ENCODE results near the gene ALPL. TPM values are rescaled to one million over a fixed set of nuclear protein-coding genes. Genes with fewer than 3 reads are reported as not detected.

The ALPL gene
- total and polyA plus RNA-seq, 7 donors = 0.36 to 7.8 (median 2.3) TPM

GRCh38 chr1:21619375-21619947 is 110.2 kb downstream of the ALPL start:
- H3K36me3 ChIP-seq = no peaks in the 10 kb centered on the region
- H3K27me3 ChIP-seq = peaks cover 0 to 39% (median 23%) of the 10 kb centered on the region in 3 donors
- intact Hi-C loops (cut with DNase I) = no loop called here
- 67 to 84% methylated on average over 7 of the region's 7 CpGs for WGBS, 2 donors
- no peak overlapping the region for H3K4me3 ChIP-seq
- DNase-seq = no peak
- H3K9me3 ChIP-seq = no peaks in the 10 kb centered on the region
- TF ChIP-seq, protein P1, sequence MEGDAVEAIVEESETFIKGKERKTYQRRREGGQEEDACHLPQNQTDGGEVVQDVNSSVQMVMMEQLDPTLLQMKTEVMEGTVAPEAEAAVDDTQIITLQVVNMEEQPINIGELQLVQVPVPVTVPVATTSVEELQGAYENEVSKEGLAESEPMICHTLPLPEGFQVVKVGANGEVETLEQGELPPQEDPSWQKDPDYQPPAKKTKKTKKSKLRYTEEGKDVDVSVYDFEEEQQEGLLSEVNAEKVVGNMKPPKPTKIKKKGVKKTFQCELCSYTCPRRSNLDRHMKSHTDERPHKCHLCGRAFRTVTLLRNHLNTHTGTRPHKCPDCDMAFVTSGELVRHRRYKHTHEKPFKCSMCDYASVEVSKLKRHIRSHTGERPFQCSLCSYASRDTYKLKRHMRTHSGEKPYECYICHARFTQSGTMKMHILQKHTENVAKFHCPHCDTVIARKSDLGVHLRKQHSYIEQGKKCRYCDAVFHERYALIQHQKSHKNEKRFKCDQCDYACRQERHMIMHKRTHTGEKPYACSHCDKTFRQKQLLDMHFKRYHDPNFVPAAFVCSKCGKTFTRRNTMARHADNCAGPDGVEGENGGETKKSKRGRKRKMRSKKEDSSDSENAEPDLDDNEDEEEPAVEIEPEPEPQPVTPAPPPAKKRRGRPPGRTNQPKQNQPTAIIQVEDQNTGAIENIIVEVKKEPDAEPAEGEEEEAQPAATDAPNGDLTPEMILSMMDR (IDR thresholded peaks at IDR 0.05) = no peak
- TF ChIP-seq POLR2AphosphoS5 (IDR thresholded peaks at IDR 0.05) (no peak), EP300 (IDR thresholded peaks at IDR 0.05) (no peak), POLR2A (IDR thresholded peaks at IDR 0.05) (no peak)
- H3K4me1 ChIP-seq = peaks cover 0 to 12% (median 4%) of the 10 kb centered on the region in 4 donors
- H3K27ac ChIP-seq = no peak overlapping the region

GRCh38 chr1:21620011-21620410 is 110.8 kb downstream of the ALPL start:
- H3K27ac ChIP-seq = no peak overlapping the region
- 77 to 78% methylated on average over 12 of the region's 12 CpGs for WGBS, 2 donors

GRCh38 chr1:21620496-21620895 is 111.3 kb downstream of the ALPL start:
- Histone ChIP-seq H3K27me3 (peaks cover 0 to 49% (median 28%) of the 10 kb centered on the region in 3 donors), H3K27ac (no peak overlapping the region), H3K4me1 (peaks cover 0 to 12% (median 4%) of the 10 kb centered on the region in 4 donors), H3K36me3 (no peaks in the 10 kb centered on the region), H3K9me3 (no peaks in the 10 kb centered on the region), H3K4me3 (no peak overlapping the region)
- WGBS, 2 donors = 13 to 43% methylated on average over 16 of the region's 16 CpGs
- no peak for DNase-seq
- intact Hi-C loops (cut with DNase I) = no loop called here
- no peak for TF ChIP-seq EP300 (IDR thresholded peaks at IDR 0.05)
- TF ChIP-seq, protein P1 (IDR thresholded peaks at IDR 0.05) = no peak
- no peak for TF ChIP-seq POLR2A (IDR thresholded peaks at IDR 0.05)
- TF ChIP-seq POLR2AphosphoS5 (IDR thresholded peaks at IDR 0.05) = no peak

More at GRCh38 chr1:21620011-21620410, 110.8 kb downstream of the ALPL start:
- intact Hi-C loops (cut with DNase I) = no loop called here
- H3K4me3 ChIP-seq = no peak overlapping the region
- no peaks in the 10 kb centered on the region for H3K36me3 ChIP-seq
- no peak for DNase-seq
- no peak for TF ChIP-seq POLR2A (IDR thresholded peaks at IDR 0.05)
- no peaks in the 10 kb centered on the region for H3K9me3 ChIP-seq
- peaks cover 0 to 12% (median 4%) of the 10 kb centered on the region in 4 donors for H3K4me1 ChIP-seq
- H3K27me3 ChIP-seq = peaks cover 0 to 45% (median 28%) of the 10 kb centered on the region in 3 donors

DNA sequence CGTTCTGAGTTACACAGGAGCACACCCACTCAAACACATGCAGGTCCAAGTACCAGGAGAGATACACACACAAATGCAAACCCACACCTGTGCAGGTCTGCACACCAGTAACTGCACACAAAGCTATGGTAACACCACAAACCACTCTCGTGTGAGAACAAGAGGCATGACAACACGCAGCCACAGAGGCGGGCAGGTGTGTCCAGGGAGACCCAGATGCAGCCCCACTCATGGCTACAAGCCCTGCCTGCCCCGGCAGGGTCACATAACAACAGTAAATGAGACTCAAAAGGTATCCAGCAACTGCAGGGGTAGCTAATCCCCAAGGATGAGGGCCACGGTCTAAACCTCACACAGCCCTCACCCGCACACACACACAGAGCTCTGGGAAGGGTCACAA is 111.8 kb downstream of the ALPL start:
- Histone ChIP-seq H3K4me1 (peaks cover 0 to 12% (median 4%) of the 10 kb centered on the region in 4 donors), H3K27ac (no peak overlapping the region), H3K9me3 (no peaks in the 10 kb centered on the region), H3K36me3 (no peaks in the 10 kb centered on the region), H3K4me3 (no peak overlapping the region), H3K27me3 (peaks cover 0 to 54% (median 28%) of the 10 kb centered on the region in 3 donors)
- DNase-seq = no peak
- 69 to 83% methylated on average over 7 of the region's 7 CpGs for WGBS, 2 donors
- TF ChIP-seq POLR2A (IDR thresholded peaks at IDR 0.05) = no peak
- no peak for TF ChIP-seq POLR2AphosphoS5 (IDR thresholded peaks at IDR 0.05)
- TF ChIP-seq, protein P1 (IDR thresholded peaks at IDR 0.05) = no peak
- TF ChIP-seq EP300 (IDR thresholded peaks at IDR 0.05) = no peak
- intact Hi-C loops (cut with DNase I) = no loop called here

GRCh38 chr1:21621761-21622436 is 112.7 kb downstream of the ALPL start:
- Histone ChIP-seq H3K36me3 (no peaks in the 10 kb centered on the region), H3K27ac (no peak overlapping the region), H3K9me3 (no peaks in the 10 kb centered on the region), H3K27me3 (peaks cover 0 to 60% (median 28%) of the 10 kb centered on the region in 3 donors), H3K4me3 (peak overlapping the region in 3 of 4 donors; percentile 16 to 26 (median 24)), H3K4me1 (peaks cover 0 to 12% (median 4%) of the 10 kb centered on the region in 4 donors)
- 7 to 27% methylated on average over 39 of the region's 39 CpGs for WGBS, 2 donors
- TF ChIP-seq POLR2AphosphoS5 (IDR thresholded peaks at IDR 0.05) = no peak
- TF ChIP-seq, protein P1 (IDR thresholded peaks at IDR 0.05) = no peak
- TF ChIP-seq POLR2A (IDR thresholded peaks at IDR 0.05) = no peak
- TF ChIP-seq EP300 (IDR thresholded peaks at IDR 0.05) = no peak
- intact Hi-C loops (cut with DNase I) = no loop called here
- no peak for DNase-seq
